Measurements from ENCODE around the gene CSNK1G1.
"Not testable (repeated sequence)": the region's sequence is repeated elsewhere in the genome, so short reads cannot be mapped to it uniquely, and the experiment has no call there.

CSNK1G1 gene

GRCh38 chr15:64355944-64356709 lies at the start of gene CSNK1G1:
TSS of gene CSNK1G1 (minus strand) at chr15:64356173. CDS start at chr15:64300499, 55,674 bp downstream.
- FAIRE-seq: peak; percentile 83

- FAIRE-seq: no peak
Observed at GRCh38 chr15:64400583-64400982, 44.6 kb upstream of the CSNK1G1 start.

GRCh38 chr15:64398575-64398974 lies 42.6 kb upstream of the CSNK1G1 start:
- no peak for FAIRE-seq

- FAIRE-seq: no peak
Observed at GRCh38 chr15:64396789-64397188, 40.8 kb upstream of the CSNK1G1 start.

DNA sequence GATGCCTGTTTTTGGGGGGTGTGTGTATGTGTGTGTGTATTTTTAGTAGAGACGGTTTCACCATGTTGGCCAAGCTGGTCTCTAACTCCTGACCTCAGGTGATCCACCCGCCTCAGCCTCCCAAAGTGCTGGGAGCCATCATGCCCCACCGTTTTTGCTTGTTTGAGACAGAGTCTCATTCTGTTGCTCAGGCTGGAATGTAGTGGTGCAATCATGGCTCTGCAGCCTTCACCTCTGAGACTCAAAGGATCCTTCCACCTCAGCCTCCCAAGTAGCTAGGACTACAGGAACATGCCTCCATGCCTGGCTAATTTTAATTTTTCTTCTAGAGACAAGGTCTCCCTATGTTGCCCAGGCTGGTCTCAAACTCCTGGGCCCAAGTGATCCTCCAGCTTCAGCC lies 36.5 kb upstream of the CSNK1G1 start:
- FAIRE-seq: not testable (repeated sequence)

DNA sequence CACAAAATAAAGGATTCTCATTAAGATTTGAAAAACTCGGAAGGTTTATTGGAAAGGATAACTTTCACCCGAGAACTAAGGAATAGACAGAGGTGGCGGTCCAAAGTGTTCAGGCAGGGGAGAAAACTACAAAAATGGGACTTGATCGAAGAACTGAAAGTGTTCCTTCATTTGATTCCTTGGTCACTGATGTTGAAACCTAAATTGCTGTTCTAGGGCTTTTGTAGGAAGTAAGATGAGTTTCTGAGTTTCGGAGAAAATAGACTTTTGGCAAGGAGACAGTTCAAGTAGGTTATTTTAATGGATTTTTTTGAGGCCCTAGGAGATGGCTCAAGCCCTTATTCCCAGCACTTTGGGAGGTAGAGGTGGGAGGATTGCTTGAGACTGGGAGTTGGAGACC lies 33.1 kb upstream of the CSNK1G1 start:
- no peak for FAIRE-seq

- peak; percentile 57 for FAIRE-seq
Observed at GRCh38 chr15:64387562-64388168, 31.7 kb upstream of the CSNK1G1 start, which contains the start of gene TRIP4. TSS of gene TRIP4 (plus strand) at chr15:64387836. CDS start at chr15:64387864, 28 bp downstream.

- FAIRE-seq: no peak
Observed at GRCh38 chr15:64386291-64386690, 30.3 kb upstream of the CSNK1G1 start.

- no peak for FAIRE-seq
Observed at GRCh38 chr15:64383760-64384159, 27.8 kb upstream of the CSNK1G1 start.

DNA sequence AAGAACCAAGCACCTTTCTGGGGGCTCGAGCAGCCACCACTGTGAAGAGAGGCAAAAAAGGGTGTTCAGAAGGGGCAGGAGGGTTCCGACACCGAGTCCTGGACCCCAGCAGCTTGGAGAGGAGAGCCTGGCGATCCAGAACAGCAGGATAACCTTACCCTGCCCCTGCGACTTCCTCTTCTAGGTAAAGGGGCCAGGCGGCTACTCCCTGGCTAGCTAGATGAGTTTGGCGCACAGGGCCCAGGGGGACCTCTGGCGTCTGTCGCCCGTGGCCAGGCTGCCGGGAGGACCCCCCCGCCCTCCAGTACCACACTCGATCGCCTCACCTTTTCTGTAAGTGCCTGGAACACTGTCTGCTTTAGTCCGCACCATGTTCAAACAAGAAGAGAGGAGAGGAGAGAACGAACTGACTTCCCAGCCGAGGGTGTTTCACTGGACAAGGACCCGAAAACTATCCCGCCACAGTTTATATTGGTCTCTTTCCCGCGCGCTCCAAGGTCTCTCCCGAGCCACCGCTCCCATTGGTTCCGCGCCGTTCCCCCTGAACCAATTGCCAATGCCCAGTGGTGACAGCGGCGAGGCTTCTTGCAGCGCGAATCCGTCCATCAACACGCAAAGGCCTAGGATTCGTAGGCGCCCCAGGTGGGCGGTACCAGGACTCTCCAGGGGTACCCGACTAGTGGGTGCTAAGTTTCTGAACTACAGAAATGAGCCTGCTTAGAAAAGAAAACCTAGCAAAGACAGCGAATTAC lies 25.2 kb upstream of the CSNK1G1 start, which contains the start of gene PCLAF:
PCLAF (minus strand) TSS at position 442 of the 752 bp plus-strand sequence; CDS start at position 372, 70 bp downstream.
- FAIRE-seq: peak; percentile 91

GRCh38 chr15:64380130-64380870 lies 24.3 kb upstream of the CSNK1G1 start:
- FAIRE-seq: not testable (repeated sequence)

DNA sequence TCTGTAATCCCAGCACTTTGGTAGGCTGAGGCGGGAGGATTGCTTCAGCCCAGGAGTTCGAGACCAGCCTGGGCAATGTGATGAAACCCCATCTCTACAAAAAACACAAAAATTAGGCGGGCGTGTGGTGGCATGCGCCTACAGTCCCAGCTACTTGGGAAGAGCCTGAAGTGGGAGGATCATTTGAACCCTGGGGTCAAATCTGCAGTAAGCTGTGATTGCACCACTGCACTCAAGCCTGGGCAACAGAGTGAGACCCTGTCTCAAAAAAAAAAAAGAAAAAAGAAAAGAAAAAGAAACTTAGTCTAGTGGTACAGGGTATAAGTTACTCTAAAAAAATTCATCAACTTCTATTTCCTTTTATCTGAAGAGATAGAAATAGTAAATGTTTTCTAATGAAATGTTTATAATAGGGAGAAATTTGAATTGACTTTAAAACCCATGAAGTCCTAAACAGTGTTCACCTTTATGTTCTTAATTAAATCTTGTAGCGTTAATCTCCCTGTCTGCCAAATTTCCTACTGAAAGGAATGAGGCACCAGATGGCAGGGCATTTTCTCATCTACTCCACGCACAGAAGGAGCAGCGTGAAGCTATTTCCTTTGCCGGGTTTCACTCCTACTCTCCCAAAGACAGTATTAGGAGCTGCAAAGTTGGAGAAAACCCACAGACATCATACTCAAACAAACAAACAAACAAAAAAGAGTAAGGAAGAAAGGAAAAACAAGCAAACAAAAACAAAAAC lies 23.4 kb upstream of the CSNK1G1 start:
- FAIRE-seq: no peak

DNA sequence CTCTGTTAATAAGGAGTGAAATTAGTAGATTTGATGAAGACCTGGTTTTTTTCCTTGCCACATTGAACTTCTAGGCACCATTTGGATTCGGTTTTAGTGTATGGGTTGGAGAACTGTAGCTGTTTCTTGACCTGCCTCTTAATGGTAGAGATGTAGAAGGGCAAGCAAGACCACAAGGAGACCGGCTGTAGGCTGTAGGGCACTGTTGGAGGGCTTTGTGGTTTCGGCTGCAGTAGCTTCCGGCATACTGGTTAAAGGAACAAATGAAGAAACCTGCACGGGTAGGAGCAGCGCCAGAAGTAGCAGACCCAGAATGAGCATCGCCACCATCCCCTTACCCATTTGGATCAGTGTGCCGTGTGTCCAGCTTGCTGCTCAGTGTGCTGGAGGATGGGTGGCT lies 17.4 kb upstream of the CSNK1G1 start:
- no peak for FAIRE-seq

GRCh38 chr15:64371383-64371782 lies 15.4 kb upstream of the CSNK1G1 start:
- not testable (repeated sequence) for FAIRE-seq

GRCh38 chr15:64369078-64369607 lies 13.2 kb upstream of the CSNK1G1 start:
- FAIRE-seq: no peak

DNA sequence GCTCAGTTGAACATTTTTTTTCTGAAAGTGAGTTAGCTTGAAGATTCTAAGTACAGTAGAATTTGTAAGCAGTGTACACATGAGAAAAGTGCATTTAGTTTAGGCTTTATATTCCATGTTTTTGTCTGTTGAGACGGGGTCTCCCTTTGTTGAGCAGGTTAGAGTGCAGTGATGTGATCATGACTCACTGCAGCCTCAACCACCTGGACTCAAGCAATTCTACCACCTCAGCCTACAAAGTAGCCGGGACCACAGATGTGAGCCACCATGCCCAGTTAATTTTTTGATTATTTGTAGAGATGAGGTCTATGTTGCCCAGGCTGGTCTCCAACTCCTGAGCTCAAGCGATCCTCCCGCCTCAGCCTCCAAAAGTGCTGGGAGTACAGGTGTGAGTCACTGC lies 5.3 kb upstream of the CSNK1G1 start:
- FAIRE-seq: no peak

- no peak for FAIRE-seq
Observed at GRCh38 chr15:64356710-64357040, 702 bp upstream of the CSNK1G1 start.

DNA sequence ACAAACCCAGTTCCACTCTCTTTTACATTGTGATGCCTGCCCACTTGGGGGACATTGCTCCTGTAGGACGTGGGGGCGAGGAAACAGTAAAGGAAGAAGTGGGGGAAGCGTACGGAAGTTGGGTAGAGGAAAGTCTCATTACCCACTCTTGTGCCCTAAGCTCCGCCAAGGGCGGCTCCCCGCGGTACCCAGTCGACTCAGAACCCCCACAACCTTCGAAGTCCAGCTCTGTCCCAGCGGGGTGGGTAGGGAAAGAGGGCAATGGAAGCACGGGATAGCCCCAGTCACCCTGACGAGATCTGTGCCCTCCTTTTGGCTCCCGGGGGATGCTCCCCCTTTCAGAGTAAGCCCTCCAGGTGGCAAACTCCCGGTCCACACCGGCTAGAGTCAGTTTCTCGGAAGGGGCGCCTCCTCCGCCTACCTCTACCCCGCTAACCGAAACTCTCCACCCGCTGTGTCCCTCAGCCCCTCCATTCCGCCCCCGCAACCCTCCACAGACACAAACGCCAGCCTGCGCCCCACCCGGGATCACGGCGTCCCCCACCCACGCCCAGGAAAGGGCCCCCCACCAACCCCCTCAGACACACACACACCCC lies 527 bp downstream of the CSNK1G1 start:
- FAIRE-seq: no peak

DNA sequence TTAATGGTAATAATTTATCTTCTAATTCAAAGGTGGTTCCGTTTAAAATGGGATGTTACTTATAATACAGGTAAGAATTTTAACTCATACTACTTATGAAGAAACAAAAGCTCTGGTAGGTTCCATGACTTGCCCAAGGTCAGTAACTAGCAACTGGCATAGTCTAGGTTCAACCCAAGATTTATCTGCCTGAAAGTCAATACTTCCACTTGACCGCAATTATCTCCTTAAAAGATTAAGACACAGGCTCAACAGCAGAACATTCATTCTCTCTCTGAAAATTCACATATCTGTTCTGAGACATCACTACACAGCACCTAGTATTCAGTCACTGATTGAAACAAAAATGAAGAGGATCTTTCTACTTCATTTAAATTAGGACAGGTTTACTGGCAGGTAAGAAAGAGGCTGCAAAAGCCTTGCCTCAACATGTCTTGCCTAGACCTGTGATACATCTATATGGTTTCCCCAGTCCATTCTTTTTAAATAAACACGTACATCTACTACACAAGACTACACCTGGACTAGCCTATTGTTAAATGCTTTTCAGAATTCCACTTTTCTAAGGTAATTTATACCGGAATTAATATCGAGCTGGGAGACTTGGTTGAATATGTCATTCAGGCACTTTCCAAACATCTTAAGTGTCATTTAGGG lies 1.2 kb downstream of the CSNK1G1 start:
- no peak for FAIRE-seq

GRCh38 chr15:64351265-64351664 lies 4.7 kb downstream of the CSNK1G1 start:
- FAIRE-seq: no peak

DNA sequence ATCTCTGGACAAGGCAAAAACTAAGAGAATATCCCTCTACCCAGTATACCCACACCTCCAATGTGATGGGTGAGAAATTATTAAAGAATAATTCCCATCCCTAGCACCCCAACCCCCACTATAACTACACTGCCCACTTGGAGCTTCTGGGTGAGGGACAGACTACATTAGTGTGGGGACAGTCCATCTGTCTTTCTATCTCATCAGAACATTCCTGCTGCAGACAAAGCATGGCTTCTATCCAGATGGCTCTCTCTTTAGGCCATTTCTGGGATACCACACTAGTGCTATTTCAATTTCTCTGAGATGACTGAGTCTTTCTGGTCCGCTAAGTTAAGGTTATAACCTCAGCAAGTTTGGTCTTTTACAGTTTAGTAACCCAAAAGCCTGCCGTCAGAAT lies 6.6 kb downstream of the CSNK1G1 start:
- FAIRE-seq: no peak
